Measurements from ENCODE around the gene NGB.
"Not testable (repeated sequence)": the region's sequence is repeated elsewhere in the genome, so short reads cannot be mapped to it uniquely, and the experiment has no call there.

Gene NGB

GRCh38 chr14:77271113-77271710, at the start of gene NGB:
Gene NGB (minus strand): TSS chr14:77271206. CDS start chr14:77270937, 269 bp downstream.
- no peak for DNase-seq (ENCODE audit: low read depth in 2 of 2)

GRCh38 chr14:77320238-77320935, 49.4 kb upstream of the NGB start, which contains the start of gene POMT2:
Gene POMT2 (minus strand): TSS chr14:77320883. CDS start chr14:77320681, 202 bp downstream.
- DNase-seq (ENCODE audit: low read depth in 2 of 2), result peak; percentile 86 to 87

DNA sequence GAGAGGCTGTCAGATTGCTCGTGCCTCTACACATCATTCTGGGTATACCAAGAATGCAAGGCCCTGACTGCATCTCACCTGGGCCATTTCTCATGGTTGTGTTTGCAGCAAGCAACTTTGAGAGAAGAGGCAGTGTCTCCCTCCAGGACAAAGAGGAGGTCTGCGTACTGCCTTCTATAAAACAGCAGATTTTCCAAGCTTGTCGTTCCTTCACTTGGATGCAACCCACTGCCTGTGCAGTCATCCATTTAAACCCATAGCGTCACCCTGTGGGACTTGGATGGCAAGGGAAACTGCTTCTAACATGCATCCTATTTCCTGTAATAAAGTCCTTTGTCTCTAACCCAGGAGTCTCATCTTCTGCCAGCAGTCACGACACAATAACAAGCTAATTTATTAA, 48.4 kb upstream of the NGB start:
- no peak for DNase-seq (ENCODE audit: low read depth in 2 of 2)

DNA sequence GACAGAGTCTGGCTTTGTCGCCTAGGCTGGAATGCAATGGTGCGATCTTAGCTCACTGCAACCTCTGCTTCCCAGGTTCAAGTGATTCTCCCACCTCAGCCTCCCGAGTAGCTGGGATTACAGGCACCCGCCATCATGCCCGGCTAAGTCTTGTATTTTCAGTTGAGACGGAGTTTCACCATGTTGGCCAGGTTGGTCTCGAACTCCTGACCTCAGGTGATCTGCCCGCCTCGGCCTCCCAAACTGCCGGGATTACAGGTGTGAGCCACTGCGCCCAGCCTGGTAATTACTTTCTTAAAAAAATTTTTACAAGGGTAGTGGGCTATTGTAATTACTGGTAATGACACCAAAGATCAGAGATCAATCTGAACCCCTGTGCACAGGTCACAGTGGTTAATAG, 47.8 kb upstream of the NGB start:
- not testable (repeated sequence) for DNase-seq (ENCODE audit: low read depth in 2 of 2)

GRCh38 chr14:77318006-77318553, 47.1 kb upstream of the NGB start:
- no peak for DNase-seq (ENCODE audit: low read depth in 2 of 2)

GRCh38 chr14:77316872-77317301, 45.9 kb upstream of the NGB start:
- no peak for DNase-seq (ENCODE audit: low read depth in 2 of 2)

DNA sequence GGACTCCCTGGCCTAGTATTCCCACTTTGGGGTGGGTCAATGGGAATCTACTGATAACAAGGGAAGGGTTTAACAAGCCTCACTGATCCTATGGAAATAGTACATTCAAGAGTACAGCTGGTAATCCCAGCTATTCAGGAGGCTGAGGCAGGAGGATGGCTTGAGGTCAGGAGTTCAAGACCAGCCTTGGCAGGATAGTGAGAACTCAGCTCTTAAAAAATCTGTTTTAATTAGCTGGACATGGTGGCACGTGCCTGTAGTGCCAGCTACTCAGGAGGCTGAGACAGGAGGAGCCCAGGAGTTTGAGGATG, 45.1 kb upstream of the NGB start:
- DNase-seq (ENCODE audit: low read depth in 2 of 2), result no peak

DNA sequence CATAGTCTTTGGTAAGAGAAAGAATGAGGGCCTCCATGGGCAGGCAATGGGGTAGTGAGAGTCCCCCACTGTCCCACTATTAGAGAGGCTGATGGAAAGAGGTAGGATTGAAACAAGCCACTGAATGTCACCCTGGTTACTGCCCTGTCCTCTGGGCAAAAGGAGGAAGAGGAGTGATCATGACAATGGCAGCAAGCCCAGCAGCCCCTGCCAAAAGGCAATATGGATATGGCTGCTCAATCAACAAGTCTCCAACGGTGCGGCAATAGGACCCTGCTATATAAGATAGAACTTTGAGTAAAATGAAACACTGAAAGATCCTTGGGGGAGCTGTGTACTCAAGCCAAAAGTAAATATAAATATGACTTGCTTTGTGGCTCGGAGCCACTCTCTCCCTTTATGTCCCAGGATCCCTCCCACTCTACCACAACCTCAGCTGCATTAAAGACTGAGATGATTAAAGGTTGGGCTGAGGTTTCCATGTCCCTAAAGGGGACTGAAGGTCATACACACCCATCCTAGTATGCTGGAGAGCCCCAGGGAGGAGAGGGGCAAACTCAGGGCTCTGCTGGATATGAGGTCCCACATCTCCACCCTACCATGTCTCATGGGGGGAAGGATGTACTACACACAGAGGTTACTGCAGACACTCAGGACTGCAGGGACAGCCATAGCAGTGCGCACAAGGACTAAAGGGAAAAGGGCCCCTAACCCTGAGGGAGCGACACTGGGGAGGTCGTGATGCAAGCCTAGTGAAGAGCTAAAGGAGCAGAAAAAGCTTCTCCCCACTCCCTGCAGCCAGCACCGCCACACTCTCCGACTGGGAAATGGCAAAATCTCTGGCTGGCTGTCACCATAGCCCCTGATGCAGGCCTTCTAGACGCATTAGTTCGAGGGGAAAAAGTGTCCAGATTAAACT, 43.8 kb upstream of the NGB start:
- no peak for DNase-seq (ENCODE audit: low read depth in 2 of 2)

DNA sequence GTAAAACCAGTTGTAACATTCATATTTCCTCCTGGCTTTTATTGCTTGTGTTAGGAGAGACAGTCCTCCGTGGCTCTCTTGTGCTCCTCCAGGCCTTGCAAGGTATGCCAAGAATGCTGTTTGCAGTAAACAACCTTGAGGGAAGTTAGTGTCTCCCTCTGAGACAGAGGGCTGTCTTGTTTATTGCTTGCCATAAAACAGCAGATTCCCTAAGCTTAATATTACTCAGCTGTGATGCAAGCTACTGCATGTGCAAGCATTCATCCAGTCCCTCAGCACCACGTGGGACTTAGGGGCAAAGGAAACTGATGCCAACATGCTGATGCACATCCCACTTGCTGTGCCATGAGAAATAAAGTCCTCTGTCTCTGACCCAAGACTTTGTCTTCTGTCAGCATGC, 43.0 kb upstream of the NGB start:
- no peak for DNase-seq (ENCODE audit: low read depth in 2 of 2)

GRCh38 chr14:77313371-77313770, 42.4 kb upstream of the NGB start:
- no peak for DNase-seq (ENCODE audit: low read depth in 2 of 2)

DNA sequence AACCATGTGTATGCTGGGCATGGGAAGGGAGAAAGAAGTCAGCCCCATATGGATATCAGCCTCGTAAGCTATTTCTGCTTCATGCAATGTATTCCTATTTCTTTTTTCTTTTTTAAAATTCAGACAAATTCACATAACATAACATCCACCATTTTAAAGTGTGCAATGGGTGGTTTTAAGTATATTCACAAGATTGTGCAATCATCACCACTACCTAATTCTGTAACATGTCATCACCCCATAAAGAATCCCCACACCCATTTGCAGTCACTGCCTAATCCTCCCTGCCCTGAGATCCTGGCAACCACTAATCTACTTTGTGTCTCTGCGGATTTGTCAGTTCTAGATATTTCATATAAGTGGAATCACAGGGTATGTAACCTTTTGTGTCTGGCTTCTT, 40.2 kb upstream of the NGB start:
- DNase-seq (ENCODE audit: low read depth in 2 of 2), result no peak

DNA sequence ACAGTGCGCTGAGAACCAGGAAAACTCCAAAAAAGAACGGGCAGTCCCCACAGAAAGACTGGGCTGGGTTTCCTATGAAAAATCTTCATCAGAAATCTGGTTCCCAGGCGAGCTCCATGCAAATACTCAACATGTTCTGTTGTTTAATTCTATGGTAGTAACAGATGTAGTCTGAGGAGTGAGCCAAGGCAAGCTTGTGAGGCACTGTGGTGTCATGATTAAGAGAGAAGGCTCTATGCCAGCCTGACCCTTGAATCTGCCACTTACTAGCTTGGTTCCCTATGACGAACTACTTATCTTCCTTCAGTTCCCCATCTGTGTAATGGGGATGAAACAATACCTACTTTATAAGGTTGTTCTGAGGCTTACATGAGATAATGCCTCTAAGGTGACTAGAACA, 39.0 kb upstream of the NGB start:
- DNase-seq (ENCODE audit: low read depth in 2 of 2), result no peak

GRCh38 chr14:77309131-77309530, 38.1 kb upstream of the NGB start:
- DNase-seq (ENCODE audit: low read depth in 2 of 2), result no peak

- DNase-seq (ENCODE audit: low read depth in 2 of 2), result no peak
These were observed 36.0 kb upstream of the NGB start for GRCh38 chr14:77306851-77307496.

GRCh38 chr14:77306416-77306815, 35.4 kb upstream of the NGB start:
- DNase-seq (ENCODE audit: low read depth in 2 of 2), result no peak

- DNase-seq (ENCODE audit: low read depth in 2 of 2), result no peak
These were observed 34.7 kb upstream of the NGB start for GRCh38 chr14:77305696-77306095.

- DNase-seq (ENCODE audit: low read depth in 2 of 2), result no peak
These were observed 32.6 kb upstream of the NGB start for GRCh38 chr14:77303417-77304156.

DNA sequence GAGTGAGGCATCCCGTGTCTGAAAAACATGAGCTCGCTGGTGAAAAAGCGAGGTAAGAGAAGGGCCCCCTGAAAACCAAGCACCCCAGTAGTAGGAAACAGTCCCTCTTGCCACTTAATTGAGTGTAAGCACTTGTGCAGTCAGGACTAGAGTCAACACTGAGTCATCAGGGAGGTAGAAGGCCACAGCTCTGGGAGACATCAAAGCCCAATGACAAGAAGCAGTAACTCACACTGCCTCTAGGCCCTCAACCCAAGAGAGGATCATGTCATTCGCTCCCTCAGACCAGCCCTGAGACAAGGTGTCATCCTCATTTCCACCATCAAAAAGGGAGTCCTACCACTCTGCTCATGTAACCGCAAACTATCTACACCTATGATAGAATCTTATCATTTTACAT, 31.9 kb upstream of the NGB start:
- DNase-seq (ENCODE audit: low read depth in 2 of 2), result no peak

GRCh38 chr14:77301103-77301502, 30.1 kb upstream of the NGB start:
- DNase-seq (ENCODE audit: low read depth in 2 of 2), result no peak

DNA sequence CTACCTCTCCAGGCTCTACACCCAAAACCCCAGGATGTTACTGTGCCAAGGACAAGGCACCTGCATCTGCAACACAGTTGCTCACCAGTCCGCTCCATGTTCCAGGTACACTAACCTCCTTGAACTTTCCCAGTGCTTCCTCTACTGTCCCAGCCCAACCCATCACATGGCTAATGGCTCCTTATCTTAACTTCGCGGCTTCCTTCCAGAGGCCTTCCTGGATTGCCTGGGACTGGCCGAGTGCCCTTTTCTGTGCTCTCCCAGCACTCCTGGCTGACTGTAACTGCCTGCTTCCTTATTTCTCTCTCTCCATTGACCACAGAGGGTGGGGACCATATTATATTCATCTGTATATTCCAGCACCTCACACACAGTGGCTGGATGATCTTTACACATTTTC, 28.8 kb upstream of the NGB start:
- no peak for DNase-seq (ENCODE audit: low read depth in 2 of 2)

GRCh38 chr14:77296906-77297305, 25.9 kb upstream of the NGB start:
- DNase-seq (ENCODE audit: low read depth in 2 of 2), result no peak
